GM18502 (cell line): ENCODE data around the gene MPC1L.

Experiments used
- ATAC-seq: cut with Tn5 transposase; IDR thresholded peaks from one replicate; pipeline ENCODE4 v1.9.1; 2021; ENCODE audit warnings: mild to moderate bottlenecking; ENCODE audit not compliant: unreplicated experiment, poor library complexity

The MPC1L gene

GRCh38 chrX:40625294-40625693, 2.1 kb downstream of the MPC1L start:
- ATAC-seq = no peak

DNA sequence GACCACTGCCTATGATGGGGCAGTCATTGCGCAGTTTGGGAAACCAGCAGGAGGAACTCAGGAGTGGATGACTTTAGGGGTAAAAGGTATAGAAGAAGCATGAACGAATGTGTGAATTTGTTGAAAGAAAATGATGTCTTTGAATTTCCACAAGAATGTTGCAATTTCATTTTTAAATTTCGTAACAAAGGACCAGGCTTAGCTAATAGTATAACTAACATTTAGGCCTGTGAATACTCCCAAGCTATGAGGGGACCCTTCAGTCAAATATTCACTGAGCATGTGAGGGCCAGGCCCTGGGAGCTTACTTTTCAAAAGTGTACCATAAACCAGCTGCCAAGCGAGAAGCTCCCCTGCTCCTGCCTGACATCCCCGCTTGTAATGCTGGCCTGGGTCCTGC, 5.3 kb downstream of the MPC1L start:
- no peak for ATAC-seq

GRCh38 chrX:40632199-40632598, 9.0 kb downstream of the MPC1L start:
- no peak for ATAC-seq

DNA sequence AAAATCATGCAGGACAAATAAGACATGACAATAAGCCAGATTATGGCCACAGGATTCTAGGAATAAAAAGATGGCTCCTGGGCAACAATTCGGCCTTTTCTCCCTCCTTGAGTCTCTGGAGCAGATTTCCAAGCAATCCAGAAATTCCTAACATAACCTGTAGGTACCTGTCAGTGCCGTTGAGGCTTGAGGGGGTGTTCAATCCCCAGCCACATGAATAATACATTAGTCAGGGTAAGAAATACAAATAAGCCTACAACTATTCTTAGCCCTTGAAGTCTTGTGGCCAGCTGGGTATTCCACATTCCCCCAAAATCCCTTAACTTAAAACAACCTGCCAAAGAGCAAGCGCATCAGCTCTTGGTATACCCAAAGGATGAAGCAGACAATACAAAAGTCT, 14.5 kb downstream of the MPC1L start:
- ATAC-seq = no peak

- ATAC-seq = no peak
These were observed 20.9 kb downstream of the MPC1L start for GRCh38 chrX:40644176-40644575.

DNA sequence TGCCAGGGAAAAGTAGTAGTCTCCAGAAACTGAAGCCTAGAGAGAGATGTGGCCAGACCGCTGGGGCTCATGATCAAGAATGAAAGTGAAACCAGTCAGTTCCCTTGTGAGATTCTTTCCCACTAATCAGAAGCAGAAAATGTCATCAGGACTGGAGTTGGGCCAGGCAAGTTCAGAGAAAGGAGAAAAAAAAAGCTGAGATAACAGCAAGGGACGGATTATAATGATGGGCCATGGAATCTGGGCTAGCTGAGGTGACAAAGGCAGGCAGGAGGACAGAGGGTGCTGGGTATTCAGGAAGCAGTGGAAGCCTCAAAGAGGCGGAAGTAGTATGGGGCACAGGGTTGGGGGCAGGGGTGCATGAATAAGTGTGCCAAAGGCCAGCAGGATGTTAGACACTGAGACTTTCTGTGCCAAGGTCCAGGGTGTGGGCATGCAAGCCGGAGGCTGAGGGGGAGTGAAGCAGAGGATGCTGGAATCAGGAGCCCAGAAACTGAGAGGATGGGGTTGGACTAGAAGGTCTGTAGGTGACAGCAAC, 21.7 kb downstream of the MPC1L start:
- peak; percentile 41 for ATAC-seq

DNA sequence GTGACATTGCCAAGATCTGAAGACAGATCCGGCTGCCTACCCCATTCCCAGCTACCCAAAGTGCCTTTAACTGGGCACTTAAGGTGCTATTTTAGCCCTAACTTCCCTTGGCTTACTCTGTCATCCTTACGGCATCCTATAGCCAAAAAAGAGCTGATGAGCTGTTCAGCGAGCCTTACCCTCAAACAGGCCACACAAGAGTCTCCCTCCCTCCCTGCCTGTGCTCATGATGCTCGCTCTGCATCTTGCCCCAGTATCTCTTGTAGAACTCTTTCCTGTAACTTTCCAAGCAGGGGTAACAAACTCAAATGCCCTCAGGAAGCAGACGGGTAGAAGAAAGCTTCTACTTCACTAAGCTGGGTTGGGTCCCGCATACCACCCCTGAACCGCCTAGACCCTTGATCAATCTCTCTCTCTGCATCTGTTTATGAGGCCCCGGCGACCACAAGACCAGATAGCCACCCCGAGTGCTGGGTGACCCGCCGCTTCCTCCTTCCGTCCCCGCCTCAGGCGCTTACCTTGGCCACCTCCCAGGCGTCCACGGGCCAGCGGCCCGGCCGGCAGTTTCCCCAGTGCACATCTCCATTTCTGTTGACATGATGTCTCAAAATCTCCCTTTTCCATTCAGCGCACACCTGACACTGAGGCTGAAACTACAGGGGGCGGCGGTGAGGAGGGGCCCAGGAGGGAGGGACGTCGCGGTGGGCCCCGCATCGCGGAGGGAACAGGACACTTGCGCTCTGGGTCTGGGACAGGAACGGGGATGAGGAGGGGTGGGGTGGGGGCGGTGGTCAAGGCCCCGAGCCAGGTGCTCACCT, 23.5 kb downstream of the MPC1L start:
- peak; percentile 17 for ATAC-seq

DNA sequence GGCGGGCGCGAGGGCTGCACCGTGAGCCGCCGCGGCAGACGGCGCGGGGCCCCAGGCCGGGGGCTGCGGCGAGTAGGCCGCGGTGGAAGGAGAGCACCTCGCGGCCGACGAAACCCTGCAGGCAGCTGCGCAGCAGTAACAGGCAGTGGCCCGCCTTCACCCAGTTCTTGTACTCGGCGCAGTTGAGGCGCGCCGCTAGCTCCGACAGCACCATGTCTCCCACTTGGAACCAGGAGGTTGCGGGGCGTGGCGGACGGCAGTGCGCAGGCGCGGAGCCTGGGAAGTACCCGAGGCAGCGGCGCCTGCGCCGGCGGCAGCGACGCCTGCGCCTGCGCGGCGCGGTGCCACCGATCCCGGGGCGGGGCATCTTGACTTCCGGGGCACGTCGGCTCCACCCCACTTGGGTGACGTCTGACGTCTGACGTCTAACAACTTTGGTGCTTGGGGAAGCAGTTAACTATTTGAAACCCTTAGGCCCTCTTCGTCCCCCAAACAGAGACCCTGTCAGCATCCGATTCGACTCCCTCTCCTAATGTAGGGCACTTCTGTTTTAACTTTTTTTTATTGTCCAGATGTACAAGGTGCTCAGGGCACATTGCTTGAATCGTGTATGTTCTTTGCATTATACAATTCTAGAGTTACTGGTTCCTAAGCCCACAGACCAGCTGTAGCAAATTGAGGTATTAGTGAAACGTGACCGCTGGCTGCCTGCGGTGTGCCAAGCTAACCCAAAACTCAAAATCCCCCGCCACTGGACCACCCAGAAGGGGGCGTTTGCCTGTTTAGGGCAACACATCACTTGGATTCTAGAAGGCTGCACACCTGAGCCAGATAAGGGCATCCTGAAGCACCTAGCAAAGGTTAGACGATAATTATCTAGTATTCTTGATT, 24.3 kb downstream of the MPC1L start, which contains the start of gene CXorf38:
TSS of gene CXorf38 (minus strand) at position 255 of the 891 bp plus-strand sequence. CDS start at position 214, 41 bp downstream.
- peak; percentile 78 for ATAC-seq

DNA sequence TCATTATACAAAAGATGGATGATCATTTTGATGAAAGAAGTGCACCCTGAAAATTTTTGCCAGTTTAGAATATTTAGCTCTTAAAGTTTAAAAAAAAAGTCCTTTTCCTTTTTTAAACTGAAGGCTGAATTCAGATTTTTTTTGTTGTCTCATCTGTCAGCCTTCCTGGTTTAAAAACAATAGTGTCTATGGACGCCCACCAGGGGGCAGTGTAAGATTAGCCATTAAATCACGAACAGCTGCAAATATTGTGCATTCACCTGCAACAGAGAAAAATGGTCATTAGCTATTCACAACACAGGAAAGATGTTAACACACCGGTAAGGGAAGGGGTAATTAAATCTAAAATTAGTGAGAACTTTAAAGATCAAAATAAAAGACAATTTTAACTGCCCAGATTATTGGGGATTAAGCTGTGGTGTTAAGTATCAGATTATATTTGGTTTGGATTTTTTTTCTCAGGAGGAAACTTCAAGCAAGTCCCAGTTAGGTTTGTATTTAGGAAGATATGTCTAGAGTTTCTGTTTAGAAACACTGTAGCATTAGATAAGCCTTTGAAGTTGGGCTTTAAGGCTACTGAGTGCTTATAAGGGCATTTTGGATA, 28.5 kb downstream of the MPC1L start:
- ATAC-seq = no peak

GRCh38 chrX:40652664-40653063, 29.4 kb downstream of the MPC1L start:
- ATAC-seq = no peak

GRCh38 chrX:40653535-40653934, 30.3 kb downstream of the MPC1L start:
- no peak for ATAC-seq

DNA sequence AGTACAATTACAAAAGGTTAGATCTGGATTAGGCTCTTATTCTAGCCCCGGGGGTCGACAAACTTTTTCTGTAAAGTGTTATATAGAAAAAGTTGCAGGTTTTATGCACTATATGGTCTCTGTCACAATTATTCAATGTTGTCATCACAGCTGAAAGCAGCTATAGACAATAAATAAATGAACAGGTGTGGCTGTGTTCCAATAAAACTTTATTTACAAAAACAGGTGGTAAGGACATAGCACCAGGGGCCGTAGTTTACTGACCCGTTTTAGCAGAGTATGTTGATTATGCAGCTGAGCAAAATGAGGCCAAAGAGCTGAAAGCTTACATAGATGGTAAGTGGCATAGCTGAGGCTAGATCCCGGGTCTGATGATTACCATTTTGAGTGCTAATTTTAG, 37.2 kb downstream of the MPC1L start:
- ATAC-seq = no peak

GRCh38 chrX:40661489-40661888, 38.3 kb downstream of the MPC1L start:
- ATAC-seq = no peak

- peak; percentile 54 for ATAC-seq
These were observed 40.0 kb downstream of the MPC1L start for GRCh38 chrX:40663078-40663740.

GRCh38 chrX:40663880-40664630, 40.8 kb downstream of the MPC1L start:
- ATAC-seq = no peak

- no peak for ATAC-seq
These were observed 47.9 kb downstream of the MPC1L start for GRCh38 chrX:40671126-40671525.
